SKM-1 (cell line): ENCODE results near the gene APOBEC3A.
"Not testable (repeated sequence)": the region's sequence is repeated elsewhere in the genome, so short reads cannot be mapped to it uniquely, and the experiment has no call there.

ENCODE experiments used
- DNase-seq: peaks from one replicate; lab custom pipeline; 2025; ENCODE audit not compliant: unreplicated experiment; lab: John Stamatoyannopoulos, UW

APOBEC3A gene

DNA sequence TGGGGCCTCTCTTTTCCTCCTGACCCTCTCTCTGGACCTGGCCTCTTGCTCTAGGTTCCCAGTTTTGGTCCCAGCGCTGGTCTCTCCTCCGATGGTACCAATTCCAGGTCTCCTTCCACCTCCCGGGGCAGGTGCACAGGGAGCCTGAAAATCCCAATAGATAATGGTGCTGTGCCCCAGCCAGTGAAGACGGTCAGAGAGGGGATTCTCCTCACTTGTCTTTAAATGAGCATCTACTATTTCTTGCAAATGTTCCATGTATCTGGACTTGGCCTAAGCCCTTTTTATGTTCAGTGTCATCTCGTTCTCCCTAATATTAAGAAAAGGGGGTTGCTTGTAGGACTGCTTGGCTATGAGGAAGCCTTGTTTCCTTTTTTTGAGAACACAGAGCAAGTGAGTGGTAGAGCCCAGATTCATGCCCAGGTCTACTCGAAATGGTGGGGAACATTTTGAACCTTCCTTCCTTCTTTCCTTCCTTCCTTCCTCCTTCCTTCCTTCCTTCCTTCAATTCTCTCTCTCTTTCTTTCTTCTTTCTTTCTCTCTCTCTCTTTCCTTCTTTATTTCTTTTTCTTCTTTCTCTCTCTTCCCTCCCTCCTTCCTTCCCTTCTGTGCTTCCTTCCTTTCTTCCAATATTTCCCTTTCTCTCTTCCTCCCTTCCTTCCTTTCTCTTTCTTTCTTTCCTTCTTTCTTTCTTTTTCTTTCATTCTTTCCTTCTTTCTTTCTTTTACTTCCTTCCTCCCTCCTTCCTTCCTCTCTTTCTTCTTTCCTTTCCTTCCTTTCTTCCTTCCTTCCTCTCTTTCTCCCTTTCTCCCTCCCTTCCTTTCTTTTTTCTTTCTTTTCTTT, 620 bp downstream of the APOBEC3A start:
- DNase-seq, result no peak

DNA sequence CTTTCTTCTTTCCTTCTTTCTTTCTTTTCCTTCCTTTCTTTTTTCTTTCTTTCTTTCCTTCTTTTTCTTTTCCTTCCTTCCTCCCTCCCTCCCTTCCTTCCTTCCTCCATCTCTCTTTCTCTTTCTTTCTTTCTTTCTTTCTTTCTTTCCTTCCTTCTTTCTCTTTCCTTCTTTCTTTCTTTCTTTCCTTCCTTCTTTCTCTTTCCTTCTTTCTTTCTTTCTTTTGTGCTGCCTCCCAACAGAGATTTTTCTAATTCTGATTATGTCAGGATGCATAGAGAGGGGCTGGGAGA, 1.2 kb downstream of the APOBEC3A start:
- DNase-seq, result not testable (repeated sequence)

DNA sequence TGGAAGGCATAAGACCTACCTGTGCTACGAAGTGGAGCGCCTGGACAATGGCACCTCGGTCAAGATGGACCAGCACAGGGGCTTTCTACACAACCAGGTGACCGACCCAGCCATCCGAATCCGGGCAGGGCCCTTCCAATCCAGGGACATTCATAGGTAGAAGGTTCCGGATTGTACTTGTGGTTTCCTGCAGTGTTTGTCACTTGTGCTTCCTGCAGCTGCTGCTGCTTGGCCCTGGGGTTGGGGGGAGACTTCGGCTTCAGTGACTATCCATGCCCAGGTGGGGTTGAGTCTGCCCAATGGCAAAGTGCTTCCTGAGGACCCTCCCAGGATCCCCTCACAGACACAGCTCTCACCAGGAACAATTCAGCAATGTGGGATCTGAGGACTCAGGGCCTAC, 2.2 kb downstream of the APOBEC3A start:
- no peak for DNase-seq

DNA sequence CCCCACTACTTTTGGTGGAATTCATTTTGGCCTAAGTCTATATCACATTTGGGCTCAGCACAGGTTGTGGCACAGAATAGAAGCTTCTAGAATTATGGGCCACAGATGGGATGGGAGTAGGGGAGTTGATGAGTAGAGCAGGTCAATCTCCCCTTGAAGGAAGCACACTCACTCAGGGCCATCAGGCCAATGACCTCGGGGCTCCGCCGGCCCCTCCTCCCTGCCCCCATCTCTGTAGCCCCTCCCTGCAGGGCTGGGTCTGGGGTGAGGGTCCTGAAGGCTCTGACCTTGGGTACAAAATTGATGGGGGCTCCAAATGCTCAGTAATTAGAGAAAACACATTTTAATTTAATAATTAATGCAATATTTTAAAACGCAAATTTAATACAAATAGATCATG, 3.3 kb downstream of the APOBEC3A start:
- DNase-seq, result not testable (repeated sequence)

DNA sequence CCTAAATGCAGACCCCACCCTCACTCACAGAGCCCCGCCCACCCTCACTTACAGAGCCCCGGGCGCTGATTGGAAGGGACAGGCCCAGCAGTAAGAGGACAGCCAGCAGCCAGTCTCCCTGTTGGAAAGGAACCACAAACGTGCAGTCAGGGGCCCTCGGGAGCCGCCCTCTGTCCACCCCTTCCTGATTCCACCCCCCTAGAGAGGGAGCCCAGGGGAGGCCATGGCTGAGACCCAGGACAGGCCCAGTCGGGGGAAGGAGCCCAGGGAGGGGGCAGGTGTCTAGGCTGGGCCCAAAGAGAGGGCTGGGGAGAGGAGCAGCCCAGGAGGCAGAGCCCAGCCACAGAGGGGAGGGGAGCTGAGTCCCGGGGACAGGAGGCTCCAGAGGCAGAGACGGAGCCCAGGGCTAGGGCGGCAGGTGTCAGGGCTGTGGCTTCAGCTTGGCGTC, 5.9 kb downstream of the APOBEC3A start:
- DNase-seq, result not testable (repeated sequence)

DNA sequence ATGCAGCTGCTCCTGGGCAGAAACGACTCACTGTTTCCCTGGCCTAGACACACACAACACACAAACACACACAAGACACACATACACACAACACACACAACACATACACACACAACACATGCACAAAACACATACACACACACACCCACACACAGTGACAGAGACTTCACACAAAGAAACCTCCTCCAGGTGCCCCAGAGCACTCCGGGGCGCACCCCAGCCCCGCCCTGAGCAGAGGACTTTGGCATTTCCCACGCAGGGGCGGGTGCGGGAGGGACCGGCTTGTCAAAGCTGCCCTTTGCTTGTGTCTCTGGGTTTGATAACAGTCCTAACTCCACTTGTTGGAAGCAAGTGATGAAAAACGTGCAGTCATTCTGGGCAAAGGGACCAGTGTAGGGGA, 6.5 kb downstream of the APOBEC3A start:
- no peak for DNase-seq

DNA sequence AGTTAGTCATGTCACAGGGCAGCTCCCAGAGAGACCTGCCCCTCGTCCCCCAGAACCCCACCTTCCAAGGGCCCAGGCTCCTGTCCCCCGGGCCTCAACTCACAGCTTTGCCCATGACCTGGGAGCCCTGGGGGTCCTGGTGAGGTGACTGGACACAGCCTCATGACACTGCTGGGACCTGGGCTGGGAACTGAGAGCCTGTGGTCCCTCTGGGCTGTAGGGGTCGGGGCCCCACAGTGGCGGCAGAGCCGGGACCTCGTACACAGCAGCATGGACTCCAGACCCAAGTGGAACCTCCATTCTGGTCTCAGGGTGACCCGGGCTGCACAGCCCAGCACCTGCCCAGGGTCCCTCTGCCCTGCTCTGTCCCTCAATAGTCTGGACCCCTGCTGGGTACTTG, 6.9 kb downstream of the APOBEC3A start:
- no peak for DNase-seq

DNA sequence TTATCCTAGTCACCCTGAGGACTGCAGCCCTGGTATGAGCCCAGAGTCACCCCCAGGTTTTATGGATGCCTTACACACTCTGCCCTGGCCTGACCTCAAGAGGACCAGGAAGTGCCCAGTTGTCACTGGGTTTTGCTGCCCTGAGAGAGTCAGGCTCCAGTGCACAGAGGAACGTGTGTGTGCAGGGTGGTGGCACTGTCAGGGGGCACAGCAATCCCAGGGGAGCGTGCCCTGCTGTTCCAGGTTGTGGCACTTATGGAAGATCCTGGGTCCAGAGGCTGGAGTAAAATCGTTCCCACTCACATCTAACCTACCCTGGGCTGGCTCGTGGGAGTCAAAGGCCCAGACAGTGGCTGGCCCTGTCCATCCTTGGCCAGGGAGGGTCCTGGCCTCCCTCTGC, 7.6 kb downstream of the APOBEC3A start:
- DNase-seq, result no peak

DNA sequence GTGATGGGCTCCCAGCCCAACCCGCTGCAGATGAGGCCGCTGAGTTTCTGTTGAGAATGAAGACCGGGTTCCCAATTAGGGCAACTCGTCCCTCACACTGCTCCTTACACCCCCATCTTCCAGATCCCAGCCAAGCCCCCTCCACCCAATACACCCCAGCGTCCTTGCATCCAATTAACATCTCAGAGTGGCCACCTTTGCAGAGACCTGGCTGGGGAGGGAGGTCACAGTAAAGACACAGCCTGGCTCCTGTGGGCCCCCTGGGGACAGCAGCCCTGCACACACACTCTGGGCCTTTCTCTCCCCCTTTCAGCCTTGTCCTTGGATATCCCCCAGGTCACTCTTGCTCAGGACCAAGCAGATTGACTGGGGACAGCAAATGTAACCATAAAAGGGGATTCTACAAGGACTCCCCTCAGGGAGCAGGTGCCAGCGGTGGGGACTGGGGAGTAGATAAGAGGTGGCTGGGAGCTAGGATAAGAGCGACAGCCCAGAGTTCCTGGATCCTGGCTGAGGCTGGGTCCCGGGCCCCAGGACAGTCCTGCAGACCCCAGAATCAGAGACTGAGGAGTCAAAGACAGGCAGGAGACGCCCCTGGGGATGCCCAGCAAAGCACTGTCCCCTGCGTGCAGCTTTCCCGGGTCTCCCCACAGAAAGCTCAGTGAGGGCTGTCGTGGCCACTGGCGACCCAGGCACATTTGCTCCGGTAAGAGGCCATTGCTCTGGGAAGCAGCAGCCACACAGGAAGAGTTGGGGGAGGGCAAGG, 8.4 kb downstream of the APOBEC3A start:
- DNase-seq, result no peak

DNA sequence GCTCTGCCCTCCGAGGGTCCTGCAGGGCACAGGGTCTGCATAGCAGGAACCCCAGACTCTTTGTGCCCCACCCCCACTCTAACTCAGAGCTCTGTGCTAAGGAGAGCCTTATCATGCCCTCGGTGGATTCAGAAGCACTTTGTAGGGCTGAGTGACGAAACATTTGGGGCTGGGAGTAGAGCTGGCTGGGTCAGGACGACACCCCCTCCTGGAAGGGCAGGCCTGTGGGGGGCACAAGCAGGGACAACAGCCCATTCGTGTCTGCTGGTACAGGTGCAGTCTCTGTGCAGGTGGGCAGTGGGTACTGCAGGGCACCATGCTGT, 8.9 kb downstream of the APOBEC3A start:
- DNase-seq, result no peak

DNA sequence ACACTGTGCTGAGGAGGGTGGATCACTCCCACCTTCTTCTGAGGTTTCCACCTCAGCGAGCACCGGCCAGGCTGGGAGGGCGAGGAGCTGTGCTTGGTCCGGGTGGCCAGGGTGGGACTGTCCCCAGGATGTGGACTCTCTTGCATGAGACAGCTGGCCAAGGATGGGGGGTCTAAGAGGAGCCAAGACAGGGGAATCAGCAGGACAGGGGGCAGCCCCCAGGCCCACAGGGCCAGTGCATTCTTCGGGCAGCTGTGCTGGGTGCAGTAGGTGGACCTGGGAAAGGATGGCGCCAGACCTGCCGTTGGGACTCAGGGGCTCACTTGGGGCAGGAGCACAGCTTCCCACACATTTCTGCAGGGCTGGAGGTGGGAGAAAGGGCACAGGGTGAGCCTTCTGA, 9.5 kb downstream of the APOBEC3A start:
- DNase-seq, result no peak

DNA sequence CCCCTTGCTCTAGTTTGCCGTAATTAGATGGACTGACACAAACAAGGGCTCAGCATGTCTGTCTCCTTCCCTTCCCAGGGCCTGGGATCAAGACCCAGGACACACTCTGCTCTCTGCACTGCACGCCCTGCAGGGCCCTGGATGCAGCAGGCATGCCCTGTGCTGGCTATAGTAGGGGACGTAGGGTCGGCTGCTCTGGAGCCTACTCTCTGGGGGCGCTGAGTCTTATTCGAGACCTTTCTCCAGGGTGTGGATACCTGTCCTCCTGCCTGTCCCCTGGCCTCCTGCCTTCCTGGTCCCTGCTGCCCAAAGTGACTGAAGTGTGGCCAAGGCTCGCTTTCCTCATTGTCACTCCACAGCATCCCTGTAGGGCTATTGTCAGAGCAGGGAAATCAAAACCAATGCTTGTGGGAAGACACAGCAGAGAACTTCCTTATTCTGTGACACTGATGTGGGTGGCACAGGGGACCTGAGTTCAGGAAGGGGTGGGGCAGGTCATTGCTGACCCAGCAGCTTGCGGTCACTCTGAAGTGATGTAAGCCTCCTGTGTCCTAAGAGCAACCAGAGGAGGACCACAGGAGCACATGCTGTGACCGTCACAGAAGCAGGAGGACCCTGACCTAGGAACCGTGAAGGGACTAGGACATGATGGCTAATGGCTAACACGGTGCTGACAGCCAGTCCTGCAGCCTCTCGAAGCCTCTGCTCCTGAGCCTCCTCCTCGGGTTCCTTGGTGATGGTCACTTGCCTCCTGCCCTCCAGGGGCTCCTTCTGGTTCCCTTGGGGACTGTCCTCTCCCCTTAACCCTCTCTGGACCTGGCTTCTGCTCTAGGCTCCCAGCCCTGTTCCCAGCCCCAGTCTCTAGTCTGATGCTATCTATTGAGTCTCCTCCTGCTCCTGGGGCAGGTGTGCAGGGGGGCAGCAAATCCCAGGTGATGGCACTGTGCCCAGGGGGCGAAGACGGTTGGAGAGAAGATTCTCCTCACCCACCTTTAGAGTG, 10.3 kb downstream of the APOBEC3A start:
- DNase-seq, result peak; percentile 79

DNA sequence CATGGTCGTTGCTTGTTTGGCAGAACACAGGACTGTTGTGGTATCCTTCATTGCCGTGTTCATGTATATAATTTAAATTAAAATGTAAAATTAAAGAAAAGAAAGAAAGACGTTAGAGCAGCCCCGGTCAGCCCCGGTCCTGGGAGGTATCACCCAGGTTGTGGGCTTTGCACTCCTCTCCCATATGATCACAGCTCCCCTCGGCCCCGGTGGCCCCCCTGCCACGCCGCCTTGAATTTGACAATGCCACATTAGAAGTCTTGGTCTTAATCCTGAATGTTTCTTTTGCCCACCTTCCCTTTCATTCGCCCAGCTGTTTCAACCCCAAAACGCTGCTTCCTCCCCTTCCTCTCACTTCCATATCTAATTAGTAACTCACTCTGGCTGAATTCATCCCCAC, 11.4 kb downstream of the APOBEC3A start:
- no peak for DNase-seq

DNA sequence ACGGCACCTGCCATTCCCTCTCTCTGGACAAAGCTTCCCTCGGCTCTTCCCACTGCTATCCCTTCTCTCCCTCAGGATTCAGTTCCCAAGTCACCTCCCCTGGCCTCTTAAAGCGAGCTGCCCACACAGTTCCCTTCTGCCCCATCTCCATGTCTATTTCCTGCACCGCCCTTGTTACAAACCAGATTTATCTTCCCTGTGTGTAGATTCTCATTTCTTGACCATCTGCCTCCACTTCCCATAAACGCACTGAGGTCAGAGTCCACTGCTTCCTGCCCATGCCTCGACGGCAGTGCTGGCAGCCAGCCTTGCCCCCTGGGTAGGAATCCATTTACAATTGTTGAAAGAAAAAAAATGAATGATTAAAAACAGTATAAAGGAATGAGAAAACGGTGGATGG, 13.1 kb downstream of the APOBEC3A start:
- DNase-seq, result no peak

DNA sequence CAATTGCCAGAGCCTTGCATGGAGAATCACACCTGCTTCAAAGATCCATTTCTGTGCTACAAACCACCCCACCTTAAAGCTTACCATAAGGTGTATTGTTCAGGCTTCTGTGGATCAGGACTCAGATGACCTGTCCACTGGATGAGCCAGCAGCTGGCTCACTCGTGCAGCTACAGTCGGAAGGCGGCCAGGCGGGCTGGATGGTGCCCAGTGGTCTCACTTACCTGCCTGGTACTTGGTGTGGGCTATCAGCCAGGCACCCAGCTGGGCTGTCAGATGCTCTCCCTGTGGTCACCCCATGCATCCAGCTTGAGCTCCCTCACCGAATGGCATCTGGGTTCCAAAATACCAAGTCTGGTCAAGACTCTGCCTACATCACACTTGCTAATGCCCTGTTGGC, 13.8 kb downstream of the APOBEC3A start:
- DNase-seq, result no peak

DNA sequence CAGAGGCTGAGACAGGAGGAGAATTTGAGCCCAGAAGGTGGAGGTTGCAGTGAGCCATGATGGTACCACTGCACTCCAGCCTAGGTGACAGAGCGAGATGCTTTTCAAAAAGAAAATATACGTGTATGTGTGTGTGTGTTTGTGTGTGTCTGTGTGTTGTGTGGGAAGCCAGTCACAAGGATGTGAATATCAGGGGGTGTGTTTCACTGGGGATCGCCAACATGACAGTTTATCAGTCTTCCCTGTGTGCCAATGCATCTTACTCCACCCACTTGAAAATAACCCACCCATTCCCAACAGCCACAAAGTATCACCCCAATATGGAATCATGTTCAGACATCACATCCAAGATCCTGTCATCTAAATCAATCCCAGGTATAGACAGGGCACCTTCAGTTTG, 14.4 kb downstream of the APOBEC3A start:
- DNase-seq, result no peak

DNA sequence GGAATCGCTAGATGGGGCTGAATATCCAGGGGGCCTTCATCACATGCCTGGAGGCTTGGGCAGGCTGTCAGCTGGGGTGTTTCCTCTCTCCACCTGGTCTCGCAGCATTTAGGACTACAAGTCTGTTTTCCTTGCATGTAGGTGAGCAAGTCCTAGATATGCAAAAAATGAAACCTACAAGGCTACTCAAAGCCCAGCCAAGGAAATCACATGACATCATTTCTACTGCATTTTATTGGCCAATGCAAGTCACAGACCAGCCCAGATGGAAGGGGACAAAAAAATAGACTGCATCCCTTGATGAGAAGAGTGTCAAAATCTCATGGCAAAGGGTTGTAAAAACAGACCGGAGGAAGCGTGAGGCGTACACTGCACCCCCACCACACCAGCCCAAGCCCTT, 15.1 kb downstream of the APOBEC3A start:
- DNase-seq, result no peak

DNA sequence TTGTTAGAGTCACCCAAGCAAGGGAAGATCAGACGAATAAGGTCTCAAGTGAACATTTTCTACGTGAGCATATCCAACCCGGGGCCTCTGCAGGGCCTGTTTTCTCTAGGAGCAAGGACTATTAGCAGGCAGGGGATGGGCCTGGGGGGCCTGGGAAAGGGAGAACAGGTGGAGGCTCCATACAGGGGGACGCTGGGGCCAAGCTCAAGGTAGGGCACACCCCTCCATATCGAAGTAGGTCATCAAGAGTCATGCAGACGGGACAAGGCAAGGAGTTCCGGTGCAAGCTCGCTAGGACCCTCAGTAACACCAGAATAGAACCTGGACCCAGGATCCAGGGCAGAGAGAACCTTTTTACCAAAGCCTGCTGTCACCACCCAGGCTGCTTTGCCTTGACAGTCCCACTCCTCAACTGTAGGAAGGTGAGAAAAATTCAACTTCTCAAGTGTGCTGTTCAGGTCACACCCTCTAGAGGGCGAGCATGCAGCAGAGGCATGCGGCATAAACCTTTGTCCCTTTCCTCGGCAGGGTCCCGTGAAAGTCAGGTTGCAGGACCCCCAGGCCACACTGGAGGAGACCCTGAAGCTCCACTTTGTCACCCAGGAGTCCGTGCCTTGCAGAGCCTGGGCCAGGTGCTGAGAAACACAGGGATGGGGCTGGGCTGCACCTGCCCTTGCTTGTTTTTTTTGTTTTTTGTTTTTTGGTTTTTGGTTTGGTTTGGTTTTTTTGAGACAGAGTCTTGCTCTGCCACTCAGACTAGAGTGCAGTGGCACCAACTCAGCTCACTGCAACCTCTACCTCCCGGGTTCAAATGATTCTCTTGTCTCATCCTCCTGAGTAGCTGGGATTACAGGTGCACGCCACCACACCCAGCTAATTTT, 16.1 kb downstream of the APOBEC3A start:
- DNase-seq, result no peak

DNA sequence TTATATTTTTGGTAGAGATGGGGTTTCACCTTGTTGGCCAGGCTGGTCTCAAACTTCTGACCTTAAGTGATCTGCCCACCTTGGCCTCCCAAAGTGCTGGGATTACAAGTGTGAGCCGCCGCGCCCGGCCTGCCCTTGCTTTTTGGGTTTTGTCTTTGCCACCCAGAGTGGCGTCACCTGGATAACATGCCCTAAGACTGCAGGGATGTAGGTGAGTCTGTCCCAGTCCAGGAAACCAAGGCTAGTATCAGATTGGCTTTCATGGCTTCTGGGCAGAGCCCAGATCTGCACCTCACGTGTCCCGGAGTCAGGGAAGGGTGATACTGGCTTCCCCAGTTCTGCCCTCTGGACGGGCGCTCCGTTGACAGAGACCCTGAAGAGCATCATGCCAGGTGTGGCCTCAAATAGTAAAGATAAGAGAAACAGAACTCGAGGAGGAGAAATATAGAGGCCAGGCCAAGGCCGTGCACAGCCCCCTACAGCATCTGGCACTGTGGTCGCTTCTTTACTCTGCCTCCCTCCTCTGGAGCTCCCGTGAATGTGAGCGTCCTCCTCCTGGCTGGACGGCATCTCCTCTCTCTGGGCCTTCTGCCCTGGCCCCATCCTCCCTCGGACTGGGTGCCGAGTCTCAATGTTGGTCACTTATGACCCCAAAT, 16.9 kb downstream of the APOBEC3A start:
- no peak for DNase-seq

DNA sequence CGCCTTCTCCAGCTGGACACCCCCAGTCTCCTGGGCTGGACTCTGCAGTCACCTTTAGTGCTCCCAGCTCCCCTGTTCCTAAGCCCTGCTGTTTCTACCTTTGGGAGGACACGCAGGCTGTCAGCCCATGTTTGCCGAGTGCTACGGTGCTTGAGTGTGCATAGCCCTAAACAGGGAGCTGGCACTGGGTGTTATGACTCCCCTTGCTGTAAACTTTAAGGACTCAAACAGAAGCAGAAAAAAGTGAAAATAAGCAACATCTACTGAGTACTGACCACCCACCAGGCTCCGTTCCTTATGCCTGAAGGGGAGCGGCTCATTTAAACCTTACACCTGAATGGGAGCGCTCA, 17.4 kb downstream of the APOBEC3A start:
- no peak for DNase-seq
